M059J (cell line): ENCODE measurements around the gene OLAH. TPM values are rescaled to one million over a fixed set of nuclear protein-coding genes. Genes with fewer than 3 reads are reported as not detected.
"Not testable (repeated sequence)": the region's sequence is repeated elsewhere in the genome, so short reads cannot be mapped to it uniquely, and the experiment has no call there.

Experiments used
- DNase-seq: peaks from one replicate; pipeline ENCODE4 v3.0.0-alpha.2; 2012; ENCODE audit warnings: low read depth
- total RNA-seq: library from RNA; depleted of rRNA; stranded (reverse); fragments of >200 nt; shearing (Covaris generic); gene quantifications from 2 replicates; pipeline ENCODE4 v1.2.3, GENCODE V29; 2014; rRNA removed

Gene OLAH
- 0.52 TPM in 1 of 2 replicates, not detected in the other for total RNA-seq

- DNase-seq, result no peak
These were observed at the start of gene OLAH for GRCh38 chr10:15043674-15044073. OLAH (plus strand) TSS chr10:15043943; CDS start chr10:15047289, 3,346 bp downstream.

- no peak for DNase-seq
These were observed 47.7 kb upstream of the OLAH start for GRCh38 chr10:14995964-14996565.

GRCh38 chr10:15013530-15013929 is 30.2 kb upstream of the OLAH start:
- not testable (repeated sequence) for DNase-seq

- no peak for DNase-seq
These were observed 28.3 kb upstream of the OLAH start for GRCh38 chr10:15015451-15015850.

- DNase-seq, result peak; percentile 62
These were observed 22.8 kb upstream of the OLAH start for GRCh38 chr10:15020966-15021365.

DNA sequence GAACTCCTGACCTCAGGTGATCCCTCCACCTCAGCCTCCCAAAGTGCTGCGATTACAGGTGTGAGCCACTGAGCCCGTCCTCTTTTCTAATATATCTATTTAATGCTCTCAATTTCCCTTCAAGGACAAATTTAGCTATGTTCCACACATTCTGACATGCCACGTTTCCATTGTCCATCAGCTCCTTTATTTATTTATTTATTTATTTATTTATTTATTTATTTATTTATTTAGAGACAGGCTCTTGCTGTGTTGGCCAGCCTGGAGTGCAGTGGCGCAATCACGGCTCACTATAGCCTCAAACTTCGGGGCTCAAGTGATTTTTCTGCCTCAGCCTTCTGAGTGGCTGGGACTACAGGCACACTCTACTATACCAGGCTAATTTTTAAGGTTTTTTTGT is 20.7 kb upstream of the OLAH start:
- DNase-seq, result not testable (repeated sequence)

DNA sequence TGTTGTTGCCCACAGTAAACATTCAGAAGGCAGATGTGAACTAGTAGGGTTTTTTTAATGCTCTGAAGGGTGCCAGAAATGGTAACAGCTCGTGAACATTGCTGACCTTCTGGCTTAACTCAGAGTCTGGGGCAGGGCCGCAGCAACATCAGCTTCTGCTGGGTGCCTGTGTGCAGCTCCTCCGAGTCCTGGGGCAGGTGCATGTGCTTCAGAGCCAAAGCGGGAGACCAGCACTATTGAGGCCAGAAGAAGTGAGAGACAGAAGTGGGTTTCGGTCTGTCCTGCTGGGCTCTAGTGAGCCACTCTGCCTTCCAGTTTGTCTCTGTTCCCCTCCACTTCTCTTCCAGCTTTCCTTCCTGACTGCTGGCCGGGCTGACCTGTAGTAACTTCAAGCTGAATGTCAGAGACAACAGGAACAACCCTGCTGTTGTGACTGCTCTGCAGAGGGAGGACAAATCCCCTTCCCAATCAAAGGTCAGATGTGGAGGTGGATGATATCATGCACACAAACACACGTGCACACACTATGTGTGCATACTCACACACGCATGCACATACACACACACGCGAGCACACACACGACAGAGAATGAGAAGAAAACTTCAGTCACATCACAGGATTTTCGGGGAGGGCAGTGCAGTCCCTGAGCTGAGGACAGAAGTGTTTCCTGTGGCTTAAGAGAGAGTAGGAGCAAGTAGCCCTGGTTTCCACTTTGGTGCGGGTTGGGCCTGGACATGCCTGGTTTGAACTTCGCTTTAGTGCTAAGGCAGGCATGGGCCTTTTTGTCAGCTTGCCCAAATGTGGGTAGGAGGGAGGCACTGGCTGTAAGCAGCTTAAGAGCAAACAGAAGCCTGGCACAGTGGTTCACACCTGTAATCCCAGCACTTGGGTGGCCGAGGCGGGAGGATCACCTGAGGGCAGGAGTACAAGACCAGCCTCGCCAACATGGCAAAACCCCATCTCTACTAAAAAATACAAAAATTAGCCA is 19.4 kb upstream of the OLAH start:
- DNase-seq, result not testable (repeated sequence)

- DNase-seq, result not testable (repeated sequence)
These were observed 18.7 kb upstream of the OLAH start for GRCh38 chr10:15025040-15025439.

- DNase-seq, result no peak
These were observed 16.0 kb upstream of the OLAH start for GRCh38 chr10:15027741-15028140.

- peak; percentile 68 for DNase-seq
These were observed 8.1 kb upstream of the OLAH start for GRCh38 chr10:15035385-15036301.

DNA sequence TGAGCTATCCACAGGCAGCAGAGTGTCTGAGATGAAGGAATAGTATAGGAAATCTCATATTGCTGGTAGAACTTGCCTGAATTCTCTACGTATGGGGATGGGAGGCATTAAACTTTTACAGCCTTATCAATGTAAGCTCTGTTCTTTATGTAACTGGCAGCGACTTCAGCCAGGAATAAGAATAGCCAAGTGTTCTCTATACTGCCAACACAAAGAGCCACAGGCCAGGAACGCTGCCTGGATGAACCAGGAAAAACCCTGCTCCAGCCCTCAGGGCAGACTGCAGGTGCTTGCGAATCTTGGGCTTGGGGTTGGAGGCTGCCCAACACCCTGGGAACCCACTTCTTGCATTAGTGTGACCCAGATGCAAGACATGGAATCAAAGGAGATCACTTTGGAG is 6.1 kb upstream of the OLAH start:
- no peak for DNase-seq

- DNase-seq, result no peak
These were observed 5.3 kb upstream of the OLAH start for GRCh38 chr10:15038416-15038815.

- DNase-seq, result no peak
These were observed 1.6 kb downstream of the OLAH start for GRCh38 chr10:15045380-15045779.

- DNase-seq, result peak; percentile 12
These were observed 2.9 kb downstream of the OLAH start for GRCh38 chr10:15046626-15047025.

GRCh38 chr10:15049533-15049932 is 5.8 kb downstream of the OLAH start:
- no peak for DNase-seq

DNA sequence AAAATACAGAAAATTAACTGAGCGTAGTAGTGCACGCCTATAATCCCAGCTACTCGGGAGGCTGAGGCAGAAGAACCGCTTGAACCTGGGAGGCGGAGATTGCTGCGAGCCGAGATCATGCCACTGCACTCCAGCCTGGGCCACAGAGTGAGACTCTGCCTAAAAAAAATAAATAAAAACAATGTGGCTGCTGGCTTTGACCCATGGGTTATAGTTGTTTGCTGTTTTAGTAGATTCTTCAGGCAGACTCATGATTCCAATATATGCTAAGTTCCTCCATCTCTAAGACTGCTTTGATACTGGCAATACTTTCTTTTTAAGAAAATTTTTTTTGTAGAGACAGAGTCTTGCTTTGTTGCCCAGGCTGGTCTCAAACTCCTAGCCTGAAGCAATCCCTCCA is 8.4 kb downstream of the OLAH start:
- DNase-seq, result no peak

DNA sequence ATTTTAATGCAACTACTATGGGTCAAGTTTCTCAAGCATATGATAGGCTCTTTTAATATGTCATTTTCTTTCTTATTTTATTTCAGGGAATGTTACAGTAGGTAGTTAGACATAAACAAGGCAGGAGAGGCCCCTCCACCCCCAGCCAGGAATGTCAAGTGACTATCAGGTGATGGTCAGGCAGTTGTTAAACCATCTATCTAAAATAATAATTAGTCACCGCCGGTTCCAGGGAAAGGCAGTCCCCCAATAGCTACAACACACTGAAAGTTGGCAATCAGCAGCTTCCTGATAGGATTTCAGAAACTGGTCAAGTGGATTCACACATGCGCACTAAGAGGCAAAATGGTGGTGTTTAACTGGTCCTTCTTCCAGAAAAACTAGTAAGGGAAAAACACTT is 9.3 kb downstream of the OLAH start:
- DNase-seq, result no peak

DNA sequence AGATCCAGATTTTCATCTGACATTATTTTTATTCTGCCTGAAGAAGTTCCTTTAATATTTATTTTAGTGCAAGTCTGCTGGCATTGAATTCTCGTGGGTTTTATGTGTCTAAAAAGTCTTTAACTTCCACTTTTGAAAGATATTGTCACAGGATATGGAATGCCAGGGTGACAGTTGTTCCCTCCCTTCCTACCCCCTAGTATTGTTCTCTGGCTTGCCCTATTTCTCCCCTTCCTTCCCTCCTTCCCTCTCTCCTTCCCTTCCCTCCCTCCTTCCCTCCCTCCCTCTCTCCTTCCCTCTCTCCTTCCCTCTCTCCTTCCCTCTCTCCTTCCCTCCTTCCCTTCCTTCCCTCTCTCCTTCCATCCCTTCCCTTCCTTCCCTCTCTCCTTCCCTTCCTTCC is 14.9 kb downstream of the OLAH start:
- DNase-seq, result no peak

DNA sequence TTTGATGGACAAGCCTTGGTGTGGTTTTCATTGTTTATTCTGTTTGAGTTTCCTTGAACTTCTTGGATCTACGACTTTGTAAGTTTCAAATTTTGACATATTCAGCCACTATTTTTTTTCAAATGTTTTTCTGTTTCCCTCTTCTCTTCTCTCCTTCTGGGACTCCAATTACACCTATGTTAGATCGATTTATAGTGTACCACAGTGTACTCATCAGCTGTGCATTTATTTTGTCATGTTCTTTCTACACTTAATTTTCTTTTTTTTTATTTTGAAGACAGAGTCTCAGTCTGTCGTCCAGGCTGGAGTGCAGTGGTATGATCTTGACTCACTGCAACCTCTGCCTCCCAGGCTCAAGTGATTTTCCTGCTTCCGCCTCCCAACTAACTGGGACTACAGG is 16.2 kb downstream of the OLAH start:
- no peak for DNase-seq

DNA sequence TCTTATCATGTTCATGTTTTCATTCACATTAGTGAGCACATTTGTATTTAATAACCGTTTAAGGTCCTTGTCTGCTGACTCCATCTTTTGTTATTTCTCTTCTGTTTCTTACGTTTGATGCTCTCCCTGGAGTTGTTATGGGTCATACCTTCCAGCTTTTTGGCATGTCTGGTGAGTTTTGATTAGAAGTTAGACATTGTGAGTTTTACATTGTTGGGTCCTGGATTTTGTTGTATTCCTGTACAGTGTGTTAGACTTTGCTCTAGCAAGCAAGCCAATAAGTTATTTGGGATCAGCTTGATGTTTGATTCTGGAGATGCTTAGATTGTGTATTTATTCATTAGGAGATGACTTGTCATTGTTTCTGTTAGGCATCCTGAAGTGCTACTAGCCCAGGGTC is 16.9 kb downstream of the OLAH start:
- DNase-seq, result no peak

DNA sequence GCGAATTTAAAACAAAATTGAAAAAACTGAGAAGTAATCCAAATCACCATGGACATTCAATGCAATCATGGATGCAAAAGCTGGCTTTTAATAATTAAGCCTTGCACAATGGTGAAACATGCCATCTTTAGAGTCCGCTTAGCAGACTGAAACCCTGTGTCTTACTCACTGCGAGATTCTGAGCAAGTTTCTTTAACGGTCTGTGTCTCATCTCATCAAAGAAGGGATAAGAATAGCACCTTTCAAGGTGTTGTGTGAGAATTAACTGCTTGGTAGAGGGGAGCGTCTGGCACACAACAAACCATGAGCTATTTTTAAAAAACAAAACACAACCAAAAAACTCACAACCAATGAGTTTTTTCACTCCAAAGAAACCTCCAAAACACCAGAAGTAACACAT is 23.4 kb downstream of the OLAH start:
- no peak for DNase-seq

DNA sequence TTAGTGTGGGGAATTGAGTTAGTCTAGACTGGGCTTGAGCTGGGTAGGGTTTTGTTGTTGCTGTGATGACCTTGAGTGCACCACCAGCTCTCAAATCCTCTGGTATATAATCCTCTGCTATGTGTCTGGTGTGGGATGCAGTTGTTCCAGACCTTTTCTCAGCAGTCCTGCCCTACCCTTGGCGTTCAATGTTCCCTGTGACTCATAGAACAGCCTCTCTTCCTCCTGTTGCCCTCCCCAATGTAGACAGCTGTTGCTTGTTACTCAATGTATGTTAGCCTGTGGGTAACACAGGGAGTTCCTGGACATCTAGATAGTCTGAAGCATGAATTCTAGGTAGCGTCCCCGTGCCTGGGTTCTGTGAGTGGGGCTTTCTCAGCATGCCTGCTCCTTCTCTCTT is 25.1 kb downstream of the OLAH start:
- no peak for DNase-seq
